ENCODE measurements around the gene GPR84. TPM values are rescaled to one million over a fixed set of nuclear protein-coding genes. Genes with fewer than 3 reads are reported as not detected.

Gene GPR84
- total RNA-seq, 1 donor from 2014 or later = not detected

GRCh38 chr12:54398218-54398617 lies 33.9 kb upstream of the GPR84 start:
- no peak for DNase-seq
- Mint-ChIP-seq H3K27ac (no peak overlapping the region), H3K4me3 (no peak overlapping the region), H3K36me3 (ENCODE audit: low read depth) (no peaks in the 10 kb centered on the region), H3K4me1 (peaks cover 10% of the 10 kb centered on the region), H3K9me3 (no peaks in the 10 kb centered on the region), H3K27me3 (no peaks in the 10 kb centered on the region)
- ATAC-seq (ENCODE audit: low read depth) = no peak
- POLR2A ChIA-PET = no interaction called here
- intact Hi-C loops (cut with micrococcal nuclease) = loop anchor here (2.0 to 10.0 kb wide), 4 partner anchors 15 to 673 kb away; partner anchors contain the start of genes CALCOCO1, HOXC8 and HOXC9
- no peak for TF ChIP-seq CTCF (IDR thresholded peaks at IDR 0.05)
- CTCF ChIA-PET = interaction anchor here (0.6 to 11.5 kb wide), 7 partner anchors 12 to 205 kb away, joined by 3 to 361 read pairs (median 22); partner anchors contain the start of gene ZNF385A

- CTCF ChIA-PET = interaction anchor here (1.2 to 11.5 kb wide), 6 partner anchors 10 to 175 kb away, joined by 3 to 361 read pairs (median 10); no protein-coding TSS in a partner anchor
- POLR2A ChIA-PET = no interaction called here
- H3K36me3 Mint-ChIP-seq (ENCODE audit: low read depth) = no peaks in the 10 kb centered on the region
- no peak overlapping the region for H3K4me3 Mint-ChIP-seq
- no peaks in the 10 kb centered on the region for H3K27me3 Mint-ChIP-seq
- no peak for TF ChIP-seq CTCF (IDR thresholded peaks at IDR 0.05)
- DNase-seq (no peak), ATAC-seq (ENCODE audit: low read depth) (no peak)
- intact Hi-C loops (cut with micrococcal nuclease) = loop anchor here (10.0 kb wide), 2 partner anchors 392 to 672 kb away; partner anchors contain the start of genes CALCOCO1, HOXC8 and HOXC9
- H3K9me3 Mint-ChIP-seq = no peaks in the 10 kb centered on the region
- no peak overlapping the region for H3K27ac Mint-ChIP-seq
- H3K4me1 Mint-ChIP-seq = peaks cover 10% of the 10 kb centered on the region
Observed at GRCh38 chr12:54397157-54397556, 32.9 kb upstream of the GPR84 start.

- Mint-ChIP-seq H3K4me3 (no peak overlapping the region), H3K9me3 (no peaks in the 10 kb centered on the region), H3K27ac (no peak overlapping the region), H3K4me1 (peaks cover 21% of the 10 kb centered on the region), H3K36me3 (ENCODE audit: low read depth) (no peaks in the 10 kb centered on the region), H3K27me3 (no peaks in the 10 kb centered on the region)
- ChIA-PET POLR2A (no interaction called here), CTCF (interaction anchor here (0.5 to 11.5 kb wide), 8 partner anchors 8 to 175 kb away, joined by 3 to 361 read pairs (median 8); no protein-coding TSS in a partner anchor)
- TF ChIP-seq CTCF (IDR thresholded peaks at IDR 0.05) = no peak
- ATAC-seq (ENCODE audit: low read depth) (no peak), DNase-seq (no peak)
- intact Hi-C loops (cut with micrococcal nuclease) = loop anchor here (10.0 kb wide), 2 partner anchors 391 to 671 kb away; partner anchors contain the start of genes CALCOCO1, HOXC8 and HOXC9
Observed at GRCh38 chr12:54395545-54395944, 31.3 kb upstream of the GPR84 start.

- Mint-ChIP-seq H3K36me3 (ENCODE audit: low read depth) (no peaks in the 10 kb centered on the region), H3K4me3 (no peak overlapping the region)
- no peak for ATAC-seq (ENCODE audit: low read depth)
Observed at GRCh38 chr12:54394986-54395385, 30.7 kb upstream of the GPR84 start.

More at GRCh38 chr12:54394986-54395385, 30.7 kb upstream of the GPR84 start:
- Mint-ChIP-seq H3K27me3 (no peaks in the 10 kb centered on the region), H3K9me3 (no peaks in the 10 kb centered on the region), H3K27ac (no peak overlapping the region), H3K4me1 (peaks cover 27% of the 10 kb centered on the region)
- POLR2A ChIA-PET = no interaction called here
- DNase-seq = no peak
- CTCF ChIA-PET = interaction anchor here (1.6 to 2.6 kb wide), 2 partner anchors 8 to 9 kb away, joined by 8 to 10 read pairs; no protein-coding TSS in a partner anchor
- intact Hi-C loops (cut with micrococcal nuclease) = loop anchor here (1.0 to 10.0 kb wide), 5 partner anchors 11 to 670 kb away; partner anchors contain the start of genes CALCOCO1, HOXC8, HOXC9 and ZNF385A
- TF ChIP-seq CTCF (IDR thresholded peaks at IDR 0.05) = no peak
